SK-N-SH (cell line): ENCODE data around the gene SCFD1. TPM values are rescaled to one million over a fixed set of nuclear protein-coding genes. Genes with fewer than 3 reads are reported as not detected.

Experiments used
- CTCF ChIA-PET: fragments of 300-600, 350-600 bp; formaldehyde crosslinking; extraction: SDS; loops from one replicate; lab custom pipeline; 2021; lab: Yijun Ruan, JAX
- POLR2A ChIA-PET: fragments of 350-600 bp; sonication (Branson Sonifier 250); formaldehyde crosslinking; extraction: SDS; loops from one replicate; lab custom pipeline; 2020; ENCODE audit warnings: antibody characterized with exemption, inconsistent platforms; lab: Yijun Ruan, JAX
- DNase-seq: peaks from one replicate; pipeline ENCODE4 v3.0.0; 2012
- H2AFZ ChIP-seq: fragments of 200-600 bp; sonication (generic); 2 replicates; pipeline ENCODE4 v1.8.1; 2016; ENCODE audit warnings: antibody characterized with exemption, mild to moderate bottlenecking, low read depth
- H3F3A ChIP-seq: fragments of 200-600 bp; sonication (generic); replicated peaks from 2 replicates; pipeline ENCODE3; 2016; ENCODE audit warnings: antibody characterized with exemption, mild to moderate bottlenecking; ENCODE audit not compliant: insufficient read depth
- H3K27ac ChIP-seq, 2 experiments: fragments of 200-500 bp in 1 of 2; fragments of 200-600 bp in 1 of 2; sonication (Bioruptor generic) in 1 of 2; sonication (generic), shearing (Covaris generic) in 1 of 2; 2 replicates each; pipeline versions ENCODE4 v1.5.1 to v1.6.1; 2014 to 2016; ENCODE audit warnings: low read depth in 2 of 2, inconsistent platforms in 1 of 2, low read length in 1 of 2, mild to moderate bottlenecking in 1 of 2, mixed read lengths in 1 of 2
- H3K27me3 ChIP-seq: fragments of 200-600 bp; sonication (generic), shearing (Covaris generic); 2 replicates; pipeline ENCODE4 v1.6.1; 2016; ENCODE audit warnings: mixed run types; ENCODE audit not compliant: insufficient read depth
- H3K36me3 ChIP-seq, 2 experiments: fragments of 200-500 bp in 1 of 2; fragments of 200-600 bp in 1 of 2; sonication (Bioruptor generic) in 1 of 2; sonication (generic) in 1 of 2; replicated peaks in 1 of 2; 2 replicates each; pipeline versions ENCODE3 to v1.5.1; 2014 to 2016; ENCODE audit warnings: low read length in 1 of 2, mild to moderate bottlenecking in 1 of 2; ENCODE audit not compliant: insufficient read depth in 2 of 2, control insufficient read depth in 1 of 2
- H3K4me1 ChIP-seq, 2 experiments: fragments of 200-500 bp in 1 of 2; fragments of 200-600 bp in 1 of 2; sonication (Bioruptor generic) in 1 of 2; sonication (generic), shearing (Covaris generic) in 1 of 2; 2 replicates each; pipeline versions ENCODE4 v1.5.1 to v1.6.1; 2014 to 2016; ENCODE audit warnings: low read depth in 1 of 2, low read length in 1 of 2, mixed run types in 1 of 2; ENCODE audit not compliant: insufficient read depth in 2 of 2, control insufficient read depth in 1 of 2
- H3K4me2 ChIP-seq: fragments of 200-600 bp; sonication (generic), shearing (Covaris generic); 2 replicates; pipeline ENCODE4 v1.6.1; 2017; ENCODE audit warnings: mixed run types
- H3K4me3 ChIP-seq, 2 experiments: fragments of 200-500 bp in 1 of 2; fragments of 200-600 bp in 1 of 2; sonication (Bioruptor generic) in 1 of 2; sonication (generic), shearing (Covaris generic) in 1 of 2; 2 replicates each; pipeline versions ENCODE4 v1.5.1 to v1.8.1; 2014 to 2016; ENCODE audit warnings: low read depth in 2 of 2, inconsistent platforms in 1 of 2, low read length in 1 of 2, mild to moderate bottlenecking in 1 of 2, mixed read lengths in 1 of 2, moderate library complexity in 1 of 2
- H3K79me2 ChIP-seq: fragments of 200-600 bp; sonication (generic); 2 replicates; pipeline ENCODE4 v1.8.1; 2017; ENCODE audit warnings: mild to moderate bottlenecking; ENCODE audit not compliant: insufficient read depth
- H3K9ac ChIP-seq: fragments of 200-600 bp; sonication (generic); 2 replicates; pipeline ENCODE4 v1.6.1; 2017; ENCODE audit warnings: mixed run types
- H3K9me2 ChIP-seq: fragments of 200-600 bp; sonication (generic); 2 replicates; pipeline ENCODE4 v1.6.1; 2017; ENCODE audit warnings: mixed run types
- H3K9me3 ChIP-seq: fragments of 200-600 bp; sonication (generic); 2 replicates; pipeline ENCODE4 v1.6.1; 2017; ENCODE audit warnings: mixed run types, mild to moderate bottlenecking, moderate library complexity
- H4K20me1 ChIP-seq: fragments of 200-600 bp; sonication (generic); 2 replicates; pipeline ENCODE4 v1.6.1; 2017; ENCODE audit warnings: mild to moderate bottlenecking, mixed run types; ENCODE audit not compliant: insufficient read depth
- ELF1 ChIP-seq: IDR thresholded peaks from 2 replicates; pipeline ENCODE4 v1.4.0; 2012
- FOXM1 ChIP-seq: IDR thresholded peaks from 2 replicates; pipeline ENCODE4 v1.4.0; 2012; ENCODE audit warnings: low read depth, mild to moderate bottlenecking
- POLR2AphosphoS5 ChIP-seq: IDR thresholded peaks from 2 replicates; pipeline ENCODE4 v1.6.1; 2012; ENCODE audit warnings: low read depth, low read length
- SMC3 ChIP-seq: IDR thresholded peaks from 2 replicates; pipeline ENCODE4 v1.6.1; 2012; ENCODE audit warnings: low read depth, low read length, improper control_type of control experiment
- TAF1 ChIP-seq: IDR thresholded peaks from 2 replicates; pipeline ENCODE4 v1.6.1; 2012; ENCODE audit warnings: low read depth, mild to moderate bottlenecking, low read length, moderate library complexity, borderline replicate concordance
- WGBS: methylation state at CpG from one replicate; pipeline ENCODE4 v1.1.6; 2017; ENCODE audit warnings: low lambda C conversion rate; 5-methylcytosine and 5-hydroxymethylcytosine counted together
- polyA plus RNA-seq, 3 experiments: library from polyadenylated mRNA; depleted of rRNA; stranded (reverse); fragments of >200 nt; gene quantifications; 2 replicates each; pipeline ENCODE4 v1.2.3, GENCODE V29; 2012
- TF ChIP-seq, protein P1 (sequence below): fragments of 200-600 bp; sonication (generic); IDR thresholded peaks from 2 replicates; pipeline ENCODE4 v1.6.1; 2017; ENCODE audit warnings: antibody characterized with exemption, mild to moderate bottlenecking, moderate library complexity
- TF ChIP-seq, protein P2 (sequence below): IDR thresholded peaks from 2 replicates; pipeline ENCODE4; 2012

SCFD1 gene
- polyA plus RNA-seq, 1 of the 3 experiments (the other 2 are of a cell fraction) = 31.4 TPM

DNA sequence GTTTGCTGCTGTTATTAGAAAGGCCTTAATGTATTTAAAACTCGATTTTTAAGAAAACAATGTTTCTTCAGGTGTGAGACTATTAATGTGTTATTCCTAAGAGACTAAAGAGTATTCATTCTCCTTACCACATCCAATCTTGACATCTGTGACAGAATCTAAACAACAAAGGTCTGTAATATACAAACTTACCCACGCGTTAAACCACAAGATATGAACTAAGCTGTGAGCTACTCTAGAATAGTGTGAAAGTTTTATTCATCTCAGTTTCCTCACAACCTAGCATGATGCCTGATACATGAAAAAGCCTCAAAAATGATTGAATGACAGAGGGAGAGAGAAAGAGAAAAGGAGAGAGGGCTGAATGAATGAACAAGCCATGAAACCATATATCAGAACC lies 135.0 kb downstream of the SCFD1 start:
- no peak for DNase-seq
- no peaks in the 10 kb centered on the region for H3K4me1 ChIP-seq
- TF ChIP-seq, protein P1, sequence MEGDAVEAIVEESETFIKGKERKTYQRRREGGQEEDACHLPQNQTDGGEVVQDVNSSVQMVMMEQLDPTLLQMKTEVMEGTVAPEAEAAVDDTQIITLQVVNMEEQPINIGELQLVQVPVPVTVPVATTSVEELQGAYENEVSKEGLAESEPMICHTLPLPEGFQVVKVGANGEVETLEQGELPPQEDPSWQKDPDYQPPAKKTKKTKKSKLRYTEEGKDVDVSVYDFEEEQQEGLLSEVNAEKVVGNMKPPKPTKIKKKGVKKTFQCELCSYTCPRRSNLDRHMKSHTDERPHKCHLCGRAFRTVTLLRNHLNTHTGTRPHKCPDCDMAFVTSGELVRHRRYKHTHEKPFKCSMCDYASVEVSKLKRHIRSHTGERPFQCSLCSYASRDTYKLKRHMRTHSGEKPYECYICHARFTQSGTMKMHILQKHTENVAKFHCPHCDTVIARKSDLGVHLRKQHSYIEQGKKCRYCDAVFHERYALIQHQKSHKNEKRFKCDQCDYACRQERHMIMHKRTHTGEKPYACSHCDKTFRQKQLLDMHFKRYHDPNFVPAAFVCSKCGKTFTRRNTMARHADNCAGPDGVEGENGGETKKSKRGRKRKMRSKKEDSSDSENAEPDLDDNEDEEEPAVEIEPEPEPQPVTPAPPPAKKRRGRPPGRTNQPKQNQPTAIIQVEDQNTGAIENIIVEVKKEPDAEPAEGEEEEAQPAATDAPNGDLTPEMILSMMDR = no peak
- TF ChIP-seq TAF1 = no peak
- TF ChIP-seq SMC3 = no peak
- TF ChIP-seq FOXM1 = no peak
- TF ChIP-seq POLR2AphosphoS5 = no peak
- TF ChIP-seq, protein P2, sequence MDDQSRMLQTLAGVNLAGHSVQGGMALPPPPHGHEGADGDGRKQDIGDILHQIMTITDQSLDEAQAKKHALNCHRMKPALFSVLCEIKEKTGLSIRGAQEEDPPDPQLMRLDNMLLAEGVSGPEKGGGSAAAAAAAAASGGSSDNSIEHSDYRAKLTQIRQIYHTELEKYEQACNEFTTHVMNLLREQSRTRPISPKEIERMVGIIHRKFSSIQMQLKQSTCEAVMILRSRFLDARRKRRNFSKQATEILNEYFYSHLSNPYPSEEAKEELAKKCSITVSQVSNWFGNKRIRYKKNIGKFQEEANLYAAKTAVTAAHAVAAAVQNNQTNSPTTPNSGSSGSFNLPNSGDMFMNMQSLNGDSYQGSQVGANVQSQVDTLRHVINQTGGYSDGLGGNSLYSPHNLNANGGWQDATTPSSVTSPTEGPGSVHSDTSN = no peak
- no peak overlapping the region for H2AFZ ChIP-seq
- H3K9ac ChIP-seq = no peak overlapping the region
- H3K9me3 ChIP-seq = no peaks in the 10 kb centered on the region
- WGBS = 32% methylated on average over 3 of the region's 3 CpGs
- ChIA-PET POLR2A (no interaction called here), CTCF (no interaction called here)
- H3K36me3 ChIP-seq = no peaks in the 10 kb centered on the region
- no peak overlapping the region for H3K4me3 ChIP-seq
- no peak overlapping the region for H3K27ac ChIP-seq
- H3K4me2 ChIP-seq = no peak overlapping the region
- no peaks in the 10 kb centered on the region for H4K20me1 ChIP-seq
- H3K79me2 ChIP-seq = no peaks in the 10 kb centered on the region
- no peaks in the 10 kb centered on the region for H3F3A ChIP-seq
- H3K27me3 ChIP-seq = no peaks in the 10 kb centered on the region; the same call in 1 of the 2 replicates
- no peaks in the 10 kb centered on the region for H3K9me2 ChIP-seq

- Histone ChIP-seq H3K79me2 (no peaks in the 10 kb centered on the region), H3K27me3 (no peaks in the 10 kb centered on the region; the same call in 1 of the 2 replicates), H3K4me3 (no peak overlapping the region), H4K20me1 (no peaks in the 10 kb centered on the region), H3K9ac (no peak overlapping the region), H3K36me3 (no peaks in the 10 kb centered on the region), H3K9me2 (no peaks in the 10 kb centered on the region), H3K27ac (no peak overlapping the region), H3F3A (no peaks in the 10 kb centered on the region), H3K9me3 (peaks cover 6% of the 10 kb centered on the region; the same call in 1 of the 2 replicates), H2AFZ (no peak overlapping the region), H3K4me2 (no peak overlapping the region), H3K4me1 (no peaks in the 10 kb centered on the region)
- POLR2A ChIA-PET = no interaction called here
- CTCF ChIA-PET = no interaction called here
- WGBS = 25% methylated on average over 7 of the region's 7 CpGs
- DNase-seq = no peak
- TF ChIP-seq ELF1 (no peak), FOXM1 (no peak)
- TF ChIP-seq, all 33 proteins: peak for 0
Observed at GRCh38 chr14:30759172-30760125, 137.3 kb downstream of the SCFD1 start.
